Daoy (cell line): ENCODE results near the gene SCG5. TPM values are rescaled to one million over a fixed set of nuclear protein-coding genes. Genes with fewer than 3 reads are reported as not detected.

Experiments used
- DNase-seq: peaks from one replicate; pipeline ENCODE4 v3.0.0-alpha.2; 2015; ENCODE audit warnings: low read depth
- total RNA-seq: library from RNA; depleted of rRNA; stranded (reverse); fragments of >200 nt; shearing (Covaris generic); gene quantifications from 2 replicates; pipeline ENCODE4 v1.2.3, GENCODE V29; 2014

Gene SCG5
- total RNA-seq, 1 experiment from 2014 or later: 1.8 TPM

DNA sequence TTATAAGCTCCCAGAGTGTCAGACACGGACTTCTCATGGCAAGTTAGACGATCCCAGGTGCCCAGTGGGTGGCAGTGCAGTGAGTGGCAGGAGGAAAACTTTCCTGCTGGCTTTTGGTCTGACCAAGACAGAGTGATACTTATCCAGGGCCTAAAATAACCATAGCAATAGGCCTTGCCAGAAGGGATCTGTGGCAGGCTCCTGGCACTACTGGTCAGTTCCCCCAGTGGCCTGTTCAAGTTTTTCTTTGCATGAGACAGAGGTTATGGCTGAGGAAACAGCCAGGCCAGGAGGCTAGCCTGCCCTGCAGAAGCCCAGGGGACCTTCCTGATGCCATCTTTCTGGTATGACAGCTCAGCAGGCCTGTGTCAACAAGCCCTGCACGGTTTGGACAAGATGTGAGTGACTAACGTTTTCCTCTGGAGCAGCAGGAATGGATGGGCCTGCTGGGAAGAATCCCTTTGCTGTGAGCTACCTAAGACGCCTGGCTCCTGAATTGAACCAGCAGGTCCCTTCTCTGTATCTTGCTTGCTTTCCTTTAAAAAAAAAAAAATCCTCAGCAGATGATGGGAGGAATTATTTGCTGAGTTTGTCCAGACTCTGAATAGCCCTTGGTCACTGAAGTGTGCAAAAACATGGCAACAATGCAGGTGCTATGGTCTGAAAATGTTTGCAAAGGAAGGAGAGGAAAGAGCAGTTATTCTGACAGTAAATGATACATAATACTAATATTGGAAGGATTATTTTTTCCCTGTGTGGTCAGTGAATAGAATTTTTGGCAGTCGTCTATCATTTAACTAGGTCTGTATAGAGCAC is 18.0 kb downstream of the SCG5 start:
- peak; percentile 76 for DNase-seq

DNA sequence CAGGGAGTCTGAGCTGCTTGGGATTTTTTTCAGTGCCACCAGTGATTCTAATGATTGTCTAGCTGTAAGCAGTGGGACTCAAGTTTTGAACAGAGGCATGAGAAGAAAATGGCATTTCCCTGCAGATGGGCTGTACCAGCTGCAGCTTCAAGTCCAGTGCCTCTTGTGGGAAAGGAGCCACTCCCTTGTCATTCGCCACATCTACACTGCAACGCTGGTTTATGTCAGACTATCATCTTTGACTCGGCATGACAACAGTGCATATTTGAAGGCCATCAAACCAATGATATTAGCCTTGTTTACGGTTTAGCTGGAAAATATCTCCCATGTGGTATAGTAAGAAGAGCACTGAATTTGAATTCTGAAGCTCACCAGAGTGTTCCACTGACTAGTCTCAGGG is 22.2 kb downstream of the SCG5 start:
- no peak for DNase-seq

GRCh38 chr15:32664796-32665195 is 23.3 kb downstream of the SCG5 start:
- DNase-seq: no peak

DNA sequence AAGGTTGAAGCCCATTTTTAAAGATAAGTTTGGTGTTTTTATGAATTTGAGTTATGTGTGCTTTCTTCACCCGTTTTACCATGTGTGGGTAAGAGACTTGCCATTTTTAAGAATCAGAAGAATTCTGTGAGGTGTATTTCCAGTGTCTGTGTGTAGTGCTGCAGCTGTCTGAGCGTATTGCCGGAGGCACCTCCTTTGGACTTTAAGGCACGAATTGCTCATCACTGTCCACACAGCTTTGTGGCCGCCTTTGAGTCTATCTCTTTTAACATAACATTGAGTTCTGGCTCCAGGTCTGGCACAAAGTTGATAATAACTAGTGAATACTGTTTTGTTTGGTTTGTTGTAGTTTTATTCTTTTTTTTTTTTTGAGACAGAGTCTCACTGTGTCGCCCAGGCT is 25.8 kb downstream of the SCG5 start:
- no peak for DNase-seq

DNA sequence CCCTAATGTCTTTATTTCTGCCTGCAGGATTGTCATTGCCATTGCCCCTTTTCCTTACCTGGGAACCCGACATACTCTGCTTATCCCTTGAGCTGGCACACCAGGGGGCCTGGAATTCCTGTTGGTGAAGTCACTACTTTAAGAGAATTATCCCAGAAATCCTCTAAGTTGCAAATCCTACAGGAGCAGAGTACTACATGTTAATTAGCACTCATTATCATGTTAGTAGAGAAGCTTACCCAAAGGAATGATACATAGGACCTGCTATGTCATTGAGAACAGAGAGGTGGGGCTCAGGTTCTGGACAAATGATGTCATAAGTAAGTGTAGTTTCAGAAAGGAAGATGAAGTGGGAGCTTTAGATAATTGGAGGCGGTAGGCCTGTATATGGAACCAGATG is 27.4 kb downstream of the SCG5 start:
- DNase-seq: no peak

DNA sequence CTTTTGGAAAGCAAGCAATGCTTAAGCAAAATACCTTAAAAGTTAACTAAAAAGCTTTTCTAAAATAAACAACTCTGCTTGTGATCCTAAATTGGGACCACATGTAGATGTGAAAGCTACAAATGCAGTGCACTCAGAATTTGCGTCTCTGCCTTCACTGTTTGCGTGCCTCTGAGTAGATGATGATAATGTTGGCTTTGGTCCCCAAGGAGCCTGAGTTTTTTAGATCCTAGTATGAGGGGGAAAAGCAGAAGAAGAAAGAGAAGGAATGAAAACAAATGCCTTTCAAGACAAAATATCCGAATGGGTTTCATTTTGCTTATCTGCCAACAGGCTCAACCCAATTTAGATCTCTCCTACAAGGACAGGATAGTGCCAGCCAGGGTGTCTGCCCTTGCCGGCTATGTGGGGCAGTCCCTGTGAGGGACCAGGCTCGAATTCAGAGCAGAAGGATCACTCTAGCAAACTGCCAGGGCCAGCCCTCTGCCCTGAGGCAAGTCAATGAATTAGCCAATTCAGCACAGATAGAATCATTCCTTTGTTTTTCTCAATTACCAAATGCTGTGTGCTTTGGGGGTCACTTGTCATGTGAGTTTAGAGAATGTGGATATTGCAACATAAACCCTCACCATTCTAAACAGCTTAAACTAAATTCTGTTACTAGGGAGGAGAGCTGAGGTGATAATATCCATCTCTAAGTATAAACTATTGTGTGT is 28.5 kb downstream of the SCG5 start:
- no peak for DNase-seq

GRCh38 chr15:32670623-32671022 is 29.1 kb downstream of the SCG5 start:
- no peak for DNase-seq

- no peak for DNase-seq
These were observed 30.1 kb downstream of the SCG5 start for GRCh38 chr15:32671339-32672325.

GRCh38 chr15:32674681-32675080 is 33.2 kb downstream of the SCG5 start:
- DNase-seq: no peak

GRCh38 chr15:32675466-32675865 is 34.0 kb downstream of the SCG5 start:
- no peak for DNase-seq

- no peak for DNase-seq
These were observed 34.7 kb downstream of the SCG5 start for GRCh38 chr15:32676169-32676568.

GRCh38 chr15:32677238-32677750 is 35.8 kb downstream of the SCG5 start:
- DNase-seq: peak; percentile 28

GRCh38 chr15:32679298-32679690 is 37.8 kb downstream of the SCG5 start:
- no peak for DNase-seq

DNA sequence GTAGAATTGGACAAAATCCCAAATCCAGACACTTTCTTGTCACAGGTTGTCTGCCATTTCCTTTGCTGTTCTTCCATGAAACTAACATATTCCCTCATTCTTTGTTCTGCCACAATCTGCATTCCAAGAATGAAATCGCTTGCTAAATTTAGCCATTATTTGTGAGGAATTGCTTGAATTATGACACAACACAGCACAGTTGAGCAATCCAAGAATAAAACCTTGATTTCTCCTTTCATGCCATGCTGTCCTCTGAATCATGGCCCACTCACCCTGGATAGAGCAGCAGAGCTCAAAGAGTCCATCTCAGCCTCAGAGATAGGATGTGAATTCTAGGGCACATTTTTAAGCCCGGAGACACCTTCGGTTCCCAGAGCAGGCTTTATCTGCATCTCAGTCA is 41.1 kb downstream of the SCG5 start:
- DNase-seq: peak; percentile 36

DNA sequence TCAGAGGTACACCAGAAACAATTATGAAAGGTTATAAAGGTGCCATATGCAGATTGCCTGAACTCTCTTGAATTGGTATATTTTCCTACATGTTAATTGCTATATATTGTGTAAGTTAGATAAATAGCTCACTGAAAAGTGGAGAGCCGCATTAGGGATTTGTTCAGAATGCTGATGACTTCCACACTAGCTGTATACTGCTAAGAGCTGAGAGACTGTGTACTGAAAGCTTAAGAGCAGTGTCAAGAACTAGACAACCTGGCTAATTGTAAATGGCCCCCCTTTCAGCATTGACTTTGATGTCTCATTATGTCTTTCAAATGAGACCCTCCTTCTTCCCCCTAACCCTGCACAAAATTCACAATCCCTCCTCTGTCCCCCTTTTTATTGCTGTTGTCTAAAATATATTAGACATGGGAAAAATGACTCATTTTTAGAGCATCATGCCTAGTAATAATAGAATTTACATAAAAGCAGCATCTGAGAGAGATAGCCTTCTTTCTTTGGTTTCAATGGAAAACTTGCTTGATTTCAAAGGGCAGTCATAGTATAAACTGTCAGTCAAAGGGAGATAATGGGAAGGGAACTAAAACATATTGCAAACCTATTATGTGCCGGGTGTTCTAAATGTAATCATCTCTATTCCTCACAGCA is 41.6 kb downstream of the SCG5 start:
- no peak for DNase-seq

DNA sequence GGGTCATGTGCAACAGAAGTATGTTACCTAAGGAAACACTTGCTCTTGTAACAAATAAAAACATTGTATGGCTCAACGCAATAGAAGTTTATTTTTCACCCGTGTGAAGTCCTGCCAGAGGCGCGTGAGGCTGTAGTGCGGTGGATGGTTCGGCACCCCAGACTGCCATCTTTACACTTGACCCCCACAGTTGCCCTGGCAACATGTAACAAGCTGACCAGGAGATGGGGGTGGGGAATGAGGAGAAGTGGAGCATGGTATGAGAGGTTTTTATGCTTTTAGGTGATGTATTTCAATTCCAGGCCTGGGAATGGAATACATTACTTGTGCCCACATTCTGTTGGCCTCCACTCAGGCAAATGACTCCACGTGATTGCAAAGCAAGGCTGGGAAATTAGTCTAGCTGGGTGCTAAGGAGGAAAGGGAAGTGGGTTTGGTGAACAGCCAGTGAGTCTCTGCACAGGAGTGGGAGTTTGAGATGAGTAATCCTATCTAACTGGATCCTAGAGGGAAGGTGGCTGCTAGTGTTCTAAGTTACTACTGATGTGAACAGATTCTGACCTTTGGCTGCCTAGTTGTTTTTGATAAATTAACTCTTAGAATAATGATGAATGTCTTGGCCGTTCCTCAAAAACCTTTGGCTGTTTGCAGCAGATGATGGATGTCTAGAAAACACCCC is 42.5 kb downstream of the SCG5 start:
- DNase-seq: peak; percentile 92

GRCh38 chr15:32685576-32685975 is 44.1 kb downstream of the SCG5 start:
- DNase-seq: no peak

DNA sequence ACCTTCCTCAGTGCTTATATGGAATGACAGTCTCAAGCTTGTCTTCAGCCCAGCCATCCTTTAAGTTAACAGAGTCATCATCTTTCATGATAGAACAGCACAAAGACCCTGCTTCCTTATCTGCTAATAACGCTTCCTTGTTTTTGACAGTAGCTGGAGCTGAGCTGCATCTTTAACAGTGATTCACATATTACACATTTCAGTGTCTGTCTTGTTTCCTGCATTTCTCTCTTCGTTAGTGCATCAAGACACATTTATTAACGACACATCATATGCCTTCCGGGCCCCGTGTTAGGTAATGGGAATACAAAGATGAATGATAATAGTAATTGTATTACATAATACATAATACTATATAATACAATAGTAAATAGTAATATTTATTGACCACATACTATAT is 46.0 kb downstream of the SCG5 start:
- peak; percentile 34 for DNase-seq

- DNase-seq: peak; percentile 85
These were observed 46.7 kb downstream of the SCG5 start for GRCh38 chr15:32688151-32688639.

- no peak for DNase-seq
These were observed 49.6 kb downstream of the SCG5 start for GRCh38 chr15:32690941-32691688.
